Measurements from ENCODE around the gene CFAP206.

The CFAP206 gene

DNA sequence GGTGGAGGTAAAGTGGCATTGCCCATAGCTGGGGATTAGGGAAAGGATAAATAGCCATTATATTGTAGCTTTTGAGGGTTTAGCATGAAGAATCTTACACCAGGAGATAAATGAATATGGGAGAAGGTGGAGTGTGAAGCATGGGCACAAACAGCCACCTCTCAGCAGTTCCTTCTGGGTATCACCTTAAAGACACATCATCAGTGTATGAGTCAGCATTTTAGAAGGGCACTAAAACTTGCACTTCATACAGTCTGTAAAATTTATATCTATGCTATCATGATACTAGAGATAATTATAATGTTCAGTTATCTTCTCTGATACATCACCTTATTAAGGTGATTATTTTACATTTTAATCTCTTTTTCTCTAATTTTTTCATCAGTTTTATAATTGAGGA, 90.3 kb downstream of the CFAP206 start:
- Histone ChIP-seq H3F3A (ENCODE audit: control insufficient read depth, insufficient read depth) (no peaks in the 10 kb centered on the region), H3K27ac (ENCODE audit: low read depth, low read length) (no peak overlapping the region), H4K20me1 (ENCODE audit: control insufficient read depth, insufficient read depth, low read depth, low read length) (no peaks in the 10 kb centered on the region)

DNA sequence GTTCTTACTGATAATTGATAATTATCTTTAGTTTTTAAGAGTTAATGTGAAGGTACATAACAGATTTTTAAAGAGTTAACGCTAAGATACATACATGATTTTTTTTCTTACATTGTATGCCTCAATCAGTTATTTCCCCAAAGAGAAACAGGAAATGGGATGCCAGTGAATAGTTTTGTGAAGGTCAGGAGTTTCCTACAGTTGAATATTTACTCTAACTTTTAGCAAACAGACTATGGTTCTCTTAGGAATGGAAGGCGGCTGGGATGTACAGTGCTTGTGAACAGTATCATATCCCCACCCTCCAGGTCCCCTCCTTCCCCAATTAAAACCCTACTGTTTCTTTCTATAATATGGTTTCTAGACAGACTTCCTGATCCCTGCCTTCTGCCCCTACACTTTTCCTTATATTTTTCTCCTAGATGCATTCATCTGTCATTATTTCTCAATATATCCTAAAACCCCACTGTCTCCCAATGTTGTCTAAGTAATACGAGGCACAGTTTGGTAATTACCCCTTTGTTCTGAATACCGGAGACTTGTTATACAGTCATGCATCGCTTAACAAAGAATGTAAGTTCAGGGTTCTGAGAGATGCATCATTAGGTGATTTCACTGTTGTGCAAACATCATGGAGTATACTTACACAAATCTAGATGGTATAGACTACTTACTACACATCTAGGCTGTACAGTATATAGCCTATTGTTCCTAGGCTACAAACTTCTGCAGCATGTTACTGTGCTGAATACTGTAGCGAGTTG, 94.2 kb downstream of the CFAP206 start:
- Histone ChIP-seq H3K27me3 (ENCODE audit: control insufficient read depth, low read length) (no peaks in the 10 kb centered on the region), H3K4me1 (ENCODE audit: control insufficient read depth, low read length) (no peaks in the 10 kb centered on the region), H3K36me3 (ENCODE audit: control insufficient read depth, low read length) (peaks cover 44% of the 10 kb centered on the region), H3K79me2 (ENCODE audit: control insufficient read depth, low read length) (no peaks in the 10 kb centered on the region), H3K4me2 (ENCODE audit: low read length) (no peak overlapping the region), H3K9me3 (ENCODE audit: control insufficient read depth, insufficient read depth, low read length) (no peaks in the 10 kb centered on the region), H3K27ac (ENCODE audit: low read depth, low read length) (no peak overlapping the region), H4K20me1 (ENCODE audit: control insufficient read depth, insufficient read depth, low read depth, low read length) (no peaks in the 10 kb centered on the region), H3K9me2 (replicated peaks; ENCODE audit: control insufficient read depth, low read length) (no peaks in the 10 kb centered on the region), H3K4me3 (ENCODE audit: low read length) (no peak overlapping the region), H3F3A (ENCODE audit: control insufficient read depth, insufficient read depth) (peaks cover 5% of the 10 kb centered on the region; the same call in 1 of the 2 replicates)
- TF ChIP-seq, protein P1, sequence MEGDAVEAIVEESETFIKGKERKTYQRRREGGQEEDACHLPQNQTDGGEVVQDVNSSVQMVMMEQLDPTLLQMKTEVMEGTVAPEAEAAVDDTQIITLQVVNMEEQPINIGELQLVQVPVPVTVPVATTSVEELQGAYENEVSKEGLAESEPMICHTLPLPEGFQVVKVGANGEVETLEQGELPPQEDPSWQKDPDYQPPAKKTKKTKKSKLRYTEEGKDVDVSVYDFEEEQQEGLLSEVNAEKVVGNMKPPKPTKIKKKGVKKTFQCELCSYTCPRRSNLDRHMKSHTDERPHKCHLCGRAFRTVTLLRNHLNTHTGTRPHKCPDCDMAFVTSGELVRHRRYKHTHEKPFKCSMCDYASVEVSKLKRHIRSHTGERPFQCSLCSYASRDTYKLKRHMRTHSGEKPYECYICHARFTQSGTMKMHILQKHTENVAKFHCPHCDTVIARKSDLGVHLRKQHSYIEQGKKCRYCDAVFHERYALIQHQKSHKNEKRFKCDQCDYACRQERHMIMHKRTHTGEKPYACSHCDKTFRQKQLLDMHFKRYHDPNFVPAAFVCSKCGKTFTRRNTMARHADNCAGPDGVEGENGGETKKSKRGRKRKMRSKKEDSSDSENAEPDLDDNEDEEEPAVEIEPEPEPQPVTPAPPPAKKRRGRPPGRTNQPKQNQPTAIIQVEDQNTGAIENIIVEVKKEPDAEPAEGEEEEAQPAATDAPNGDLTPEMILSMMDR (IDR thresholded peaks at IDR 0.05; ENCODE audit: low read depth, low read length, poor library complexity, severe bottlenecking), result no peak
- no peak for TF ChIP-seq EZH2phosphoT487 (IDR thresholded peaks at IDR 0.05; ENCODE audit: borderline replicate concordance, low read length)

More for the DNA sequence above, 90.3 kb downstream of the CFAP206 start:
- Histone ChIP-seq H3K9me3 (ENCODE audit: control insufficient read depth, insufficient read depth, low read length) (no peaks in the 10 kb centered on the region), H3K4me2 (ENCODE audit: low read length) (no peak overlapping the region), H3K4me1 (ENCODE audit: control insufficient read depth, low read length) (peaks cover 6% of the 10 kb centered on the region), H3K79me2 (ENCODE audit: control insufficient read depth, low read length) (no peaks in the 10 kb centered on the region), H3K36me3 (ENCODE audit: control insufficient read depth, low read length) (peaks cover 24% of the 10 kb centered on the region), H3K9me2 (replicated peaks; ENCODE audit: control insufficient read depth, low read length) (no peaks in the 10 kb centered on the region), H3K4me3 (ENCODE audit: low read length) (no peak overlapping the region), H3K27me3 (ENCODE audit: control insufficient read depth, low read length) (no peaks in the 10 kb centered on the region)
- no peak for TF ChIP-seq EZH2phosphoT487 (IDR thresholded peaks at IDR 0.05; ENCODE audit: borderline replicate concordance, low read length)
- TF ChIP-seq, protein P1 (IDR thresholded peaks at IDR 0.05; ENCODE audit: low read depth, low read length, poor library complexity, severe bottlenecking), result no peak

DNA sequence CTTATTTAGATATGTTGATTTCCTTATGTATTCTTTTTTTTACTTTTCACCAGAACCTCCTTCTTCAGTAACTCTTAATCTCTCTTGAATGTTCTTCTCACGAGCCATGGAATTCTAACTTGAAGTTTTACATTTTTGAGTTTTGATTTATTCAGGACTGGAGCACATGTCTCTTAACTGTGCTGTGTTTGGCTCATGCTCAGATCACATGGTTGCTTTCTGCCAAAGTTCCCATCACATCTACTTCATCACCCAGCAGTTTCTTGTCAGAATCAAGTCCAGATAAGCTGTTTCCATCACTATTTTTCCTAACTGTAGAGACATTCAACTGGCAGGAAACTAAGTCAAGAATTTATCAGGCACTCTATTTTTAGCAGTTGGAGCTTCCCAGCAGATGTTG, 96.7 kb downstream of the CFAP206 start:
- H3K4me3 ChIP-seq (ENCODE audit: low read length), result no peak overlapping the region
- no peaks in the 10 kb centered on the region for H3K9me3 ChIP-seq (ENCODE audit: control insufficient read depth, insufficient read depth, low read length)
- no peaks in the 10 kb centered on the region for H3K79me2 ChIP-seq (ENCODE audit: control insufficient read depth, low read length)
- H3K9me2 ChIP-seq (replicated peaks; ENCODE audit: control insufficient read depth, low read length), result no peaks in the 10 kb centered on the region
- H3K4me1 ChIP-seq (ENCODE audit: control insufficient read depth, low read length), result no peaks in the 10 kb centered on the region
- H3K27ac ChIP-seq (ENCODE audit: low read depth, low read length), result no peak overlapping the region
- H3F3A ChIP-seq (ENCODE audit: control insufficient read depth, insufficient read depth), result peaks cover 5% of the 10 kb centered on the region; the same call in 1 of the 2 replicates
- TF ChIP-seq EZH2phosphoT487 (IDR thresholded peaks at IDR 0.05; ENCODE audit: borderline replicate concordance, low read length), result no peak
- TF ChIP-seq, protein P1 (IDR thresholded peaks at IDR 0.05; ENCODE audit: low read depth, low read length, poor library complexity, severe bottlenecking), result no peak
- no peaks in the 10 kb centered on the region for H3K27me3 ChIP-seq (ENCODE audit: control insufficient read depth, low read length)
- peaks cover 65% of the 10 kb centered on the region for H3K36me3 ChIP-seq (ENCODE audit: control insufficient read depth, low read length)
- H4K20me1 ChIP-seq (ENCODE audit: control insufficient read depth, insufficient read depth, low read depth, low read length), result no peaks in the 10 kb centered on the region
- no peak overlapping the region for H3K4me2 ChIP-seq (ENCODE audit: low read length)
